ENCODE data around the gene MRPL57. TPM values are rescaled to one million over a fixed set of nuclear protein-coding genes. Genes with fewer than 3 reads are reported as not detected.
"Not testable (repeated sequence)": the region's sequence is repeated elsewhere in the genome, so short reads cannot be mapped to it uniquely, and the experiment has no call there.

The MRPL57 gene
- 29.4 TPM for total RNA-seq

DNA sequence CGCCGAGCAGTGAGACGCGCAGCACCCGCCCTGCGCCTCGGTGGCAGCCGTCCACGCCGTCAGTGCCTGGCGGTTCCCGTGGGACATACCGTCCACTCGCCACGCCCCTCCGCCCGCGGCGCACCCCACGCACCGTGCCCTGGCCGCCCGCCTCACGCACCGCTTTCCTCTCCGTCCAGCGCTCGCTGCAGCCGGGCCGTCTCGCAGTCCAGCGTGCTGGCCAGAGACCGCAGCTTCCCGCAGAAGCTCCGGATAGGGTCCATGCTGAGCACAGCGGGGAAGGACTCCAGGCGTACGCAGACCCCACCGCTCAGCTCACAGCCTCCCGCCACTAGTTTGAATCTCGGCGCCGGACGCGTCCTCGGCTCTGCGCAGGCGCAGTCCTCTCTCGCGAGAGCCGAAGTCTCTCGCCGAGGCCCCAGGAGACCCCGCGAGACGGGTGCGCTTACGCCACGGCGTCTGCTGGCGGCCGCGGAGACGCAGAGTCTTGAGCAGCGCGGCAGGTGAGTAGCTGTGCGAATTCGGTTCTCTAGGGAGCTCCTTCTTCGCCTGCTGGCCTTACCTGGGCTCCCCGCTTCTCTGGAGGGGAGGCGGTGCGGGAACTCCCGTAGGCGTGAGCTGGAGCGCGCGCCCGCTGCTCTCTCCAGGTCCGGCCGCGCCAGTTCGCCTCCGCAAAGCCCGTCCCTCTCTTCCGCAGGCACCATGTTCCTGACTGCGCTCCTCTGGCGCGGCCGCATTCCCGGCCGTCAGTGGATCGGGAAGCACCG, at the start of gene MRPL57, which contains the start of gene SKA3:
Gene MRPL57 (plus strand): TSS at position 444 of the 767 bp plus-strand sequence. CDS start 259 bp downstream, at position 703.
Gene SKA3 (minus strand): TSS at position 338 of the 767 bp plus-strand sequence. CDS start 75 bp downstream, at position 263.
- peak; percentile 91 to 96 (median 94) for DNase-seq (ENCODE audit: low read depth in 2 of 3, low spot score in 2 of 3)

DNA sequence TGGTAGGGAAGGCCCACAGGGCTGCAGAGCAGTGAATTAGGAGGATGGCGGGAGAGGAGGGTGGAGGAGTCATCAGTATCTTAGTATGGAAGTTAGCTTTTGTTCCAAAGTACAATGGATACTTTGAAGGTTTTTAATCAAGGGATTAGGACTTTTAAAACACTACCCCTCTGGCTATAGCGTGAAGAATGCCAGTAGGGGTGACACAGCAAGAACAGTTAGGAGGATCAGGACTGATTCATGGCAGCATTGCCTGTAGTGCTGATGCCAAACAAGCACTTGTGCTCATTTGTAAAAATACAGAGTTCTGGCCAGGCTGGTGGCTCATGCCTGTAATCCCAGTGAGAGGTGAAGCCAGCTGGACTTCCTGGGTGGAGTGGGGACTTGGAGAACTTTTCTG, 46.3 kb upstream of the MRPL57 start:
- DNase-seq (ENCODE audit: low read depth in 2 of 3, low spot score in 2 of 3): no peak

DNA sequence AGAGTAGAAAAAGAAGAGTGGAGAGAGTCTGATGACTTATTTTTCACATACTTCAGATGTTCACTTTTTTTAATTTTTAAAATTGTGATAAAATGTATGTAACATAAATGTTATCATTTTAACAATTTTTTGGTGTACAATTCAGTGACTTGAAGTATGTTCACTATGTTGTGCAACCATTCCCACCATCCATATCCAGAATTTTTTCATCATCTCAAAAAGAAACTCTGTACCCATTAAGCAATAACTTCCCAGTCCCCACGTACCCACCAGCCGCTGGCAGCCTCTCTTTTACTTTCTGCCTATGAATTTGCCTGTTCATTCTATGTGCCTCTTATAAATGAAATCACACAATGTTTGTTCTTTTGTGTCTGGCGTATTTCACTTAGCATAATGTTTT, 43.4 kb upstream of the MRPL57 start:
- DNase-seq (ENCODE audit: low read depth in 2 of 3, low spot score in 2 of 3): no peak

DNA sequence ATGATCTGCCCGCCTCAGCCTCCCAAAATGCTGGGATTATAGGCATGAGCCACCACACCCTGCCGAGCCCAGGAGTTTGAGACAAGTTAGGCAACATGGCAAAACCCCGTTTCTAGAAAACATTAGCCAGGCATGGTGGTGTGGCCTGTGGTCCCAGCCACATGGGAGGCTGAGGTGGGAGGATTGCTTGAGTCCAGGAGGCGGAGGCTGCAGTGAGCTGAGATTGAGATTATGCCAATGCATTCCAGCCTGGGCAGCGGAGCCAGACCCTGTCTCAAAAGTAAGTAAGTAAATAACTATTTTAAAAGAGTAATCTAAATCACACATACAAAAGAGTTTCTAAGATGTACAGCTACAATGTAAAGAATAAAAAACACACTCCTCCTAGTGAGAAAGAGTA, 42.0 kb upstream of the MRPL57 start:
- no peak for DNase-seq (ENCODE audit: low read depth in 2 of 3, low spot score in 2 of 3)

DNA sequence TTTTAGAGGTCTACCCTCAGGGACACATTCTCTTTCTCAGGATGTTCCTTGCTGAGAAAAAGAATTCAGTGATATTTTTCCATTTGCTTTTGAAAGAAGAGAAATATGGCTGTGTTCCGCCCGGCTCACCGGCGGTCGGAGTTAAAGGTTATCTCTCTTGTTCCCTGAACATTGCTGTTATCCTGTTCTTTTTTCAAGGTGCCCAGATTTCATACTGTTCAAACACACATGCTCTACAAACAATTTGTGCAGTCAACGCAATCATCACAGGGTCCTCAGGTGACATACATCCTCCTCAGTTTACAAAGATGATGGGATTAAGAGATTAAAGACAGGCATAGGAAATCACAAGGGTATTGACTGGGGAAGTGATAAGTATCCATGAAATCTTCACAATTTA, 40.6 kb upstream of the MRPL57 start:
- DNase-seq (ENCODE audit: low read depth in 2 of 3, low spot score in 2 of 3): not testable (repeated sequence)

DNA sequence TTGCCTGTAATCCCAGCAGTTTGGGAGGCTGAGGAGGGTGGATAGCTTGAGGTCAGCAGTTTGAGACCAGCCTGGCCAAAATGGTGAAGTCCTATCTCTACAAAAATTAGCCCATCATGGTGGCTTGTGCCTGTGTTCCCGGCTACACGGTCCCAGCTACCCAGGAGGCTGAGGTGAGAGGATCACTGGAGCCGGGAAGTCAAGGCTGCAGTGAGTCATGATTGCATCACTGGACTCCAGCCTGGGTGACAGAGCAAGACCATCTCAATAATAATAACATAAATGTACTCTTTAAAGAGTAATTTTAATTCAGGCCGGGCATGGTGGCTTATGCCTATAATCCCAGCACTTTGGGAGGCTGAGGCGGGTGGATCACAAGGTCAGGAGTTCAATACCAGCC, 38.8 kb upstream of the MRPL57 start:
- DNase-seq (ENCODE audit: low read depth in 2 of 3, low spot score in 2 of 3): no peak

DNA sequence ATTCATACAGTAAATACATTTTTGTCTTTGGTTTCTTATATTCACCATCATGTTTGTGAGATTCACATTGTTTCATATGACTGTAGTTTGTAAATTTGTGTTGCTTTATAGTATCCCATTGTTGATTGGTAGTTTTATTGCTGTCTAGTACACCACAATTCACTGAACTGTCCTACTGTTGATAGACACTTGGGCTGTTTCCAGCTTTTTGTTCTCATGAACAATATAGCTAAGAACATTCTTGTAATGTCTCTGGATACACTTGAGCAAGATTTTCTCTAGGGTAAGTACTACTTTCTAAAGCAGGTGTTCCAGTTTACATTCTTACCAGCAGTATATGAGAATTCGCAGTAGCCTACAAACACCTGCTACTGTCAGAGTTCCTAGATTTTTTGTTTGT, 37.9 kb upstream of the MRPL57 start:
- no peak for DNase-seq (ENCODE audit: low read depth in 2 of 3, low spot score in 2 of 3)

DNA sequence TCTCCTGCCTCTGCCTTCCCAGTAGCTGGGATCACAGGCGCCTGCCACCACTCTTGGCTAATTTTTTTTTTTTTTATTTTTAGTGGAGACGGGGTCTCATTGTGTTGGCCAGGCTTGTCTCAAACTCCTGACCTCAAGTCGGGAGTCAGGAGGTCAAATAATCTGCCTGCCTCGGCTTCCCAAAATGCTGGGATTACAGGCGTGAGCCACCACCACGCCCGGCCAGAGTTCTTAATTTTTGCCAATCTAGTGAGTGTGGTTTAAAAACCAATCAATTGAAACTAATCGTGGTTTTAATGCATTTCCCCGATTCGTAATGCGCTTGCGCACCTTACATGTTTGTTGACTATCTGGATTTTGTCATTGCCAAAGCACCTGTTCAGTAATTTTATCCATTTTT, 37.1 kb upstream of the MRPL57 start:
- no peak for DNase-seq (ENCODE audit: low read depth in 2 of 3, low spot score in 2 of 3)

DNA sequence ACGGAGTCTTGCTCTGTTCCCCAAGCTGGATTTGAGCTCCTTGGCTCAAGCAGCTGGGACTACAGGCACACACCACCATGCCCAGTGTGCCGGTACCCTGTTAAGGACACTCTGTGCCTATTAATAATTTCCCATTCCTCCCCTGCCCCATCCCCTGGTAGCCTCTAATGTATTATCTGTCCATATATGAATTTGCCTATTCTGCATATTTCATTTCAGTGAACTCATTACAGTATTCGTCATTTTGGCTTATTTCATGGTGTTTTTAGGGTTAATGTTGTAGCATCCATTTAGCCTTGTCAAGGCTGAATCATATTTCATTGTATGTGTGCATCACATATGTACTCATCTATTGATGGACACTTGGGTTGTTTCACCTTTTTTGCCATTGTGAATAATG, 33.7 kb upstream of the MRPL57 start:
- no peak for DNase-seq (ENCODE audit: low read depth in 2 of 3, low spot score in 2 of 3)

DNA sequence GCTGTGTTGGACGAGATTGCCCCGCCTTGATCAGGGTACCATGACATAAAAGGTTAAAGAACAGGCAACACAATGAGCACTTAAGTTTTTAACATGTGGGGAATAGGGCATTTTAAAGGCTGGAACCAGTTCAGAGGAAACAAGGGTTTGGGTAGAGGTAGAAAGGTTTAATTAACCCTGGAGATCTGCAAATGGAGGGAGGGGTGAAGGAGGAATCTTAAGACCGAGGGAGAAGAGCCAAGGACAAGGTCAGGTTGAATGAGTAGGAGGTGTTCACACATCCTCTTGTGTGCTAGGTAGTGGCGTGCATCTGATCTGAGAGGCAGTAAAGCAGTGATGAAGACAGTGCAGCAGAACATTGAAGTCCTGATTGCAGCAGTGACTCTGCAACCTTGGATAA, 28.6 kb upstream of the MRPL57 start:
- no peak for DNase-seq (ENCODE audit: low read depth in 2 of 3, low spot score in 2 of 3)

DNA sequence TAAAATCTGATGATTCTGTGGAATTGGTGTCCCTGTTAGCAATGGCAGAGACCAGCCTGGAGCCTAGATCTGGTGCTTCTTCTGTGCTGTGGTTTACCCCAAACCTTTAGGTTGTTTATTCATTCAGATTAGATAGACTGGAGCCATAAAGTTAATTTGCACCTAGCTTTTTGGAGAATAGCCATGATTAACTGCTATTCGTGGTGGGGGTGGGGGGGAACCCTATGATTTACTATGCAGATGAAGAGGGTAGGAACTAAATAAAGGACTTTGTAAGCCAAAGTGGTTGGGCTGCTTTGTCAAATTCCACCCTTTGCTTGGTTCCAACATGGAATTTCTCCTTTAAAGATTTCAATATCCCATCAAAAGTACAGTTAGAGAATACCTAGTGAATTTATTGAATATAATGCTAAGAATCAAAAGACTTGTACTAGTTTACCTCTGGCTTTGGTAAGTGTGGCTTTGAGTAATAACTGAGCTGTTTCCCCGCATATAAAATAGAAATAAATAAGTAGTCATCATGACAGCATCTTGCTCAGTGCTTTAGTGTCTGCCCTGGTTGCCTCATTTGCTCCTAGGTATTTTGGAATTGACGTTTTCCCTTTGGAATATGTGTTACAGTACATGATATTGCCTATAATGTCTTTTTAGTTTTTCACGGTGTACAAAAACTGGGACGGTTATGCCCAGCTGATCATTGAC, 27.8 kb upstream of the MRPL57 start:
- DNase-seq (ENCODE audit: low read depth in 2 of 3, low spot score in 2 of 3): no peak

DNA sequence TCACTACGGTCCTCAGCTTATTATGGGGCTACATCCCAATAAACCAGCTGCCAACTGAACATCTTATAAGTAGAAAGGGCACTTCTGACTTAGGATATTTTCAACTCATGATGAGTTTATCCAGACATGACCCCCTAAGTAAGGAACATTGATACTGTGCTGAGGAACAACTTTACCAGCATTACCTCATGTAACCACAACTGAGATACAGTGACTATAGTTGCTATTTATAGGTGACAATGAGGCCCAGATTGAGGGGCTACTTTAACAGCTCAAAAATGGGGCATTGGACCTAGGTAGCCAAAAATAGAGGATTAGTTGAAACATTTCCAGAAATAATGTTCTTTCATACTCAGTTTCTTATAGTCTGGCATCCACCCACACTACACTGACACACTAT, 26.9 kb upstream of the MRPL57 start:
- no peak for DNase-seq (ENCODE audit: low read depth in 2 of 3, low spot score in 2 of 3)

DNA sequence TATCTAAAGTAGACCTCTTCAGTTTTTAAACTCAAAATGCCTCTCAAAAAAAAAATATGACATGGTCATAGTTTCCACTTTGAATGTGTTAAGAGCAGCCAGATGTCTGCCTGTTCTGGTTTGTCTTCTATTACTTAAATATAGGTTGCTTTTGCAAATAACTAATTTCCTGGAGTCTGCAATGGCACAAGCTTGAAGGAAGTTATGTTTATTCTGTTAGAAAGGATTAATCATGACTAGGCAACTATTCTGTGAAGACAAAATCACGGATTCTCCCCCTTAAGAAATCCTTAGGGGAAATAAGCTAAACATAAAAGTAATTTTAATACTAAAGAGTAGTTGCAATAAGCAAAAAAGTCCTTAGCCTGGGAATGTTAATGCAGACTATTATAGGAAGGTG, 26.4 kb upstream of the MRPL57 start:
- DNase-seq (ENCODE audit: low read depth in 2 of 3, low spot score in 2 of 3): peak in 1 of 3 donors; percentile 19

DNA sequence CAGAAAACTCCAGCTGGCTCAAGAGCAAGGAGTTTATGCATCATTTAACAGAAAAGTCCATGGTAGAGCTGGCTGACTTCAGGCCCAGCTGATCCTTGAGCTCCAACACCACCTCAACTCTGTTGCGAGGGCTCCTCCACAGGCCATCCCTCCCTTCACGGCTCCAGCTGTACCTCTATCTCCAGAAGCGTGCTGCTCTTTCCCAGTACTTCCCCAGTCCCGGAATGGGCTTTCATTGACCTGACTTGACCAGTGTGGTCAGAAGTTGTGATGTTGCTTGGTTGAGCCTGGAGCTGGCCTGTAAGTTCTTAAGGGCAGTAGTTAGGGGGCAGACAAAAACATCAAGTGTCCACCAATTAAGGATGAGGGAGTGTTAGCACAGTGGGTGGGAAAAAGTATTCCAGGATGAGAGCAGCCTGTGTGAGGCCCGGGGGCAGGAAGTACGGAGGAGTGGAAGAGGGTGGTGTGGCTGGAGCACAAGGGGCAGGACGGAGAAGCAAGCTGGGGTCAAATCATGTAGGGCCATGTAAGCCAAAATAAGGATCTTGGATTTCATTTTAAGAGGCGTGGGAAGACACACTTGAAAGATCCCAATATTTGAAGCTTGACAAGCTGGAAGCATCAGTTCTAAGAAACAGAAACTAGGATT, 24.1 kb upstream of the MRPL57 start:
- no peak for DNase-seq (ENCODE audit: low read depth in 2 of 3, low spot score in 2 of 3)

DNA sequence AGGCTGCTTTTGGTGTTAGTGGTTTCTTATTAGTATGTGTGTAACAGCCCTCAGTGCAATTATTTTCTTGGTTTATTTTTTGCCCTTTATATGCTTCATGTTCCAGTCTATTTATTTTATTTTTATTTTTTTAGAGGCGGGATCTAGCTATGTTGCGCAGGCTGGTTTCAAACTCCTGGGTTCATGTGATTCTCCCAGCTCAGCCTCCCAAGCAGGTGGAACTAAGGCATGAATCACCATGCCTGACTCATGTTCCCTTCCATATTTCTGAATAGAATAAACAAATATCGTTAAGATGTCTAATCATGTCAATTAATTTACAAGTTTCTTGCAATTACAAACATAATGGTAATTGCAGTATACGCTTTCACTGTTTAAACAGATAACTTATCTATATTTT, 11.8 kb upstream of the MRPL57 start:
- no peak for DNase-seq (ENCODE audit: low read depth in 2 of 3, low spot score in 2 of 3)

DNA sequence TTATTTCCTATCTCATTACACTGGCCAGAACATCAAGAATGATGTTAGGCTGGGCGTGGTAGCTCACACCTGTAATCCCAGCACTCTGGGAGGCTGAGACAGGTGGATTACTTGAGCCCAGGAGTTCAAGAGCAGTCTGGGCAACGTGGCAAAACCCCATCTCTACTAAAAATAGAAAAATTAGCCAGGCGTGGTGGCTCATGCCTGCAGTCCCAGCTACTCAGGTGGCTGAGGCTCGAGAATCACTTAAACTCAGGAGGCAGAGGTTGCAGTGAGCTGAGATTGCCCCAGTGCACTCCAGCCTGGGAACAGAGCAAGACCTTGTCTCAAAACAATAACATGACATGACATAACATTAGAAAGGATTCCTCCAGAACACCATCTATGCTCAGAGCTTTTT, 10.9 kb upstream of the MRPL57 start:
- not testable (repeated sequence) for DNase-seq (ENCODE audit: low read depth in 2 of 3, low spot score in 2 of 3)

DNA sequence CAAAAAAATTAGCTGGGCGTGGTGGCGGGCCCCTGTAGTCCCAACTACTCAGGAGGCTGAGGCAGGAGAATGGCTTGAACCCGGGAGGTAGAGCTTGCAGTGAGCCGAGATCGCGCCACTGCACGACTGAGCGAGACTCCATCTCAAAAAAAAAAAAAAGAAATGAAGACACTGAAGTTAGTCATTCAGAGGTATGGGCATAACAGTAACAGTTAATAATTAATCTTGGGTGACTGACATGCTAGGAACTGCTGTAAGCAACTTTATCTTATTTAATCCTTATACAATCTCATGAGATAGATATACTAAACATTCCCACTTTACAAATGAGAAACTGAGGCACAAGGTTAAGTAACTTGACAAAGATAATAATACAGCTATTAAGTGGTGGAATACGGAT, 5.0 kb upstream of the MRPL57 start:
- DNase-seq (ENCODE audit: low read depth in 2 of 3, low spot score in 2 of 3): no peak

DNA sequence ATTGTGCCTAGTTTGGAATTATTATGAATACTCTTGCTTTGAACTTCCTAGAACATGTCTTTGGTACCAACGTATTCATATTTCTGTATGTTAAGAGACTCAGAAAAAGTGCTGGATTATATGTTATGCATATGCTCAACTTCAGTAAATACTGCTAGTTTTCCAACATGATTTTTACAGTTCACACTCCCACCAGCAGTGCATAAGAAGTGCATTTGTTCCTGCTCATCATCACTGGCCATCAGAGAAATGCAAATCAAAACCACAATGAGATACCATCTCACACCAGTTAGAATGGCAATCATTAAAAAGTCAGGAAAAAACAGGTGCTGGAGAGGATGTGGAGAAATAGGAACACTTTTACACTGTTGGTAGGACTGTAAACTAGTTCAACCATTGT, 2.7 kb upstream of the MRPL57 start:
- DNase-seq (ENCODE audit: low read depth in 2 of 3, low spot score in 2 of 3): not testable (repeated sequence)

DNA sequence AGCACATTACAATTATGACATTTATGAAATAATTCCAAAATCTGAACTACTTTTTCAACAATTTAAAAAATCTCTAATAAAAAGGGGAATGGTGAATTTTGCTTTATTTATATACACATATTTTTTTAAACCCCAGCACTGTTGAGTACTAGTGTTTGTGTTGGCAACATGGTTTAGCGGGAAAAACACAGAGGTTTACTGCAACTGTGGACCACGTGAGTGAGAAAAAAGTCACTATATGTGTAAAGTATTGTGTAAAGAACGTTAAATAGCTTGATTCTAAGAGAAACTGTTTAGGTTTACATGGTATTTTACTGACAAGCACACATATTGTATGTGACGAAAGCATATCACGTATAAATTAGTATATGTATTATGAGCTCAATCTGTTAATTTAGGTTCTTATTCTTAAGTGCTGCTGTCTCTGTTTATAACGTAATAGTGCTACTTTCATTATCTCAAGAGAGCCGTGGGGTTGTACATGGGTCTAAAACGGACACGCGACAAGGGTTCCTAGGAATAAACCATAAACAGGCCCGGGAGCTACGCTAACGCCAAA, 723 bp upstream of the MRPL57 start:
- DNase-seq (ENCODE audit: low read depth in 2 of 3, low spot score in 2 of 3): peak in 1 of 3 donors; percentile 26

DNA sequence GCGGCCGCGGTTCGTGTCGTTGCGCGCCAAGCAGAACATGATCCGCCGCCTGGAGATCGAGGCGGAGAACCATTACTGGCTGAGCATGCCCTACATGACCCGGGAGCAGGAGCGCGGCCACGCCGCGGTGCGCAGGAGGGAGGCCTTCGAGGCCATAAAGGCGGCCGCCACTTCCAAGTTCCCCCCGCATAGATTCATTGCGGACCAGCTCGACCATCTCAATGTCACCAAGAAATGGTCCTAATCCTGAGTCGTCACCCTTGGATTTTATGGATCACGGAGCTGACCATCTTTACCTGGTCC, 475 bp downstream of the MRPL57 start:
- DNase-seq (ENCODE audit: low read depth in 2 of 3, low spot score in 2 of 3): no peak

DNA sequence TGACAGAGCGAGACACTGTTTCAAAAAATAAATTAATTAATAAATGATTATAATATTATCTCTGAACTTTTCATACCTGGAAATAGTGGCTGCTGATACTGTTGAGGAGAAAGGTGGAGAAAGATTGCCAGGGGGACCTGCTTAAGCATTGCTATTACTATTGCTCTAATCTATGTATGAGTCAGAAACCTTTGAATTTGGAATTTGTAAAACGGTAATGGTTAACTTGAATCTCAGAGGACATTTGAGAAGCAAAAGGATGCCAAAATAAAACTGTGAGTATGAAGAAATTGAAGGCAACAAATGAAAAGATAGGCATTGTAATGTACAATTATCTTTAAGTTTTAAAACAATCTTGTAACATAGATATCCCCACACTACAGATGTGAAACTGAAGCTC, 5.2 kb downstream of the MRPL57 start:
- DNase-seq (ENCODE audit: low read depth in 2 of 3, low spot score in 2 of 3): no peak

DNA sequence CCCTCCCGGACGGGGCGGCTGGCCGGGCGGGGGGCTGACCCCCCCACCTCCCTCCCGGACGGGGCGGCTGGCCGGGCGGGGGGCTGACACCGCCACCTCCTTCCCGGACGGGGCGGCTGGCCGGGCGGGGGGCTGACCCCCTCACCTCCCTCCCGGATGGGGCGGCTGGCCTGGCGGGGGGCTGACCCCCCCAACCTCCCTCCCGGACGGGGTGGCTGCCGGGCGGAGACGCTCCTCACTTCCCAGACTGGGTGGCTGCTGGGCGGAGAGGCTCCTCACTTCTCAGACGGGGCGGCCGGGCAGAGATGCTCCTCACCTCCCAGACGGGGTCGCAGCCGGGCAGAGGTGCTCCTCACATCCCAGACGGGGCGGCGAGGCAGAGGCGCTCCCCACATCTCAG, 10.0 kb downstream of the MRPL57 start:
- DNase-seq (ENCODE audit: low read depth in 2 of 3, low spot score in 2 of 3): not testable (repeated sequence)

Measured in hematopoietic multipotent progenitor cell (in vitro differentiated cells).